ENCODE results near the gene SNRK.
A peak's percentile ranks its signal among the peaks of the same experiment; 100 is the strongest.

SNRK gene

DNA sequence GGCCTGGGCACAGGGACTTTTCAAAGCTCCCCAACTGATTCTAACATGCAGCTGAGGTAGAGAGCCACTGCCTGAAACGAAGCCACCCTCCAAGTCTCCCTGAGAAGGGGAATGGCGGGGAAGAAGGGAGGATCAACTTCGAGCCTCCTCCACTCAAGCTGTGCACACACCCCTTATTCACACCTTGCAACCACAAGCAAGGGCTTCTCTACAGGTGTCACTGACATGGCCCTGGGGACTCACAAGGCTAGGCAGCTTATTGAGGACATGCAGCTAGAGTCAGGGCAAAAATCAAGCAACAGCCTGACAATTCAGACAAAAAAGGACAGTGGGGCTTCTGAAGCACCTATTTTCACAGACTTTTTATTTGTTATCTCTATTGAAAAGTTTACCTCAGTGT lies 85.2 kb downstream of the SNRK start:
- no peak overlapping the region for H3K27ac ChIP-seq
- no peaks in the 10 kb centered on the region for H3K36me3 ChIP-seq (replicated peaks)
- H3K27me3 ChIP-seq (replicated peaks), result no peaks in the 10 kb centered on the region
- no peak for TF ChIP-seq CTCF (IDR thresholded peaks at IDR 0.05; ENCODE audit: low read depth, low read length, missing control alignments)
- DNase-seq, result no peak
- no peak overlapping the region for H3K4me3 ChIP-seq (ENCODE audit: low read depth, low read length)
- in situ Hi-C loops (cut with HindIII; ENCODE audit: low pct_ligation_motif_present, low sequenced_read_pairs), result no loop called here

DNA sequence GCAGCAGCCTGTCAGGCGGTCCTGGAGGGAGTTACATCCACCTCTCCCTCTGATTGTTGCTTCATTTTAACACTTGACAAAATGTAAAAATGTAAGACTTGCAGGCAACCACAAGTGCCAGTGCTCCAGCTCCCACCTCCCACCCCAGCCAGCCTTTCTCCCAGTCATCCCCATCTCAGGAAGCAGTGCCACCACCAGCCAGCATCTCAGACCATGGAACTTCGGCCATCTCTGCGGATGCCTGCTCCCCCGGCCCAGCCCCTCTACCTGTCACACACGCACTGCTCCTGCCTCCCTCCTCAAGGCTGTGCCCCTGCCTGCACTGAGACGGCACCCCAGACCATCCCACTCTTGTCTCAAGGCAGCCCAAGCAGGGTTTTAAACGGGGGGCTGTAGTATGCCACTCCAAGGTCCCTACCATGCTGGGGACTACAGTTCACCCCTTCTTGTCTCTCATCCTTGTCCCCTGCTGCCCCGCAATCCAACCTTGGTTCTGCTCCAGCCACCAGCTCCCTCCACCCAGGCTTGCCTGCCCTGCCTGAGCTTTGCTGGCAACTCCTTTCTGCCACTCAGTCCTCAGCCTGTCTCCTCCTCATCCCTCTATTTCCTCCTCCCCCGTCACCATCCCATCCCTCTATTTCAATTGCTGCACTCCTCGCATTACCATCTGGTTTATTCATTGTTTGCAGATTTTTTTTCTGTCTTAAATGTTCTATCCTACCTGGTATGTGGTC lies 85.8 kb downstream of the SNRK start:
- no peaks in the 10 kb centered on the region for H3K27me3 ChIP-seq (replicated peaks)
- H3K27ac ChIP-seq, result no peak overlapping the region
- in situ Hi-C loops (cut with HindIII; ENCODE audit: low pct_ligation_motif_present, low sequenced_read_pairs), result no loop called here
- no peaks in the 10 kb centered on the region for H3K36me3 ChIP-seq (replicated peaks)
- no peak for DNase-seq
- no peak for TF ChIP-seq CTCF (IDR thresholded peaks at IDR 0.05; ENCODE audit: low read depth, low read length, missing control alignments)
- no peak overlapping the region for H3K4me3 ChIP-seq (ENCODE audit: low read depth, low read length)

DNA sequence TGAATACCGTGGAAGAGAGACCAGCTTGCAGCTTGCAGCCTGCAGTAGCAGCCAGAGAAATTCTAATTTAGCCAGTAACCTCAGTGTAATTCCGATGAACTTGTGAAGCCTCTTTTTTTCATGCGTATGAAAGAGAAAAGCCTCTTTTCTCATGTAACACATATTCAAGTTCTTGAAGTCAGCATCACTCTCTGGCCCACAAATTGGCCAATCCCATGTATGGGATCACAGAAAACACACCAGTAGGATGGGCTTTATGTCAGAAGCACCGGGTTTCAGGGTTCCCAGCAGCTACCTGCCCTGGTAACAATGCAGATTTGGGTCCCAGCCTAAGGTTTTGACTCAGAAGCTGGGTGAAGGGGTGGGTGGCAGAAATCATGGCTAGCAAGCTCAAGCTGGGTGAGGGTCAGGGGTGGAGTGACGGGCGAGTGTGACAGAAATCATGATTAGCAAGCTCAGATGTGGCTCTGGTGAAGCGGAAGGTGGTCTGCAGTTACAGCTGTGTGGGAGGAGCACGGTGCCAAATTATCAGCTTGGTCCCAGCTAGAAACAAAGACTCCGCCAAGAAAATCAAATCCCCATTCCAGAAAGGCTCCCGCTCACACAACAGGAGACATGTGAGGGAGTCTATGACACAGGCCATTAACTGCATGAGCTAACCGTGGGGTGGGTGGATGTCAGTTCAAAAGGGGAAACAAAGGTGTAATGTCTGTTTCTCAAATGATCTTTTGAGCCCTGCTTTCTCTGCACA lies 86.6 kb downstream of the SNRK start:
- in situ Hi-C loops (cut with HindIII; ENCODE audit: low pct_ligation_motif_present, low sequenced_read_pairs), result no loop called here
- Histone ChIP-seq H3K27ac (peak overlapping the region; percentile 32), H3K36me3 (replicated peaks) (no peaks in the 10 kb centered on the region), H3K27me3 (replicated peaks) (no peaks in the 10 kb centered on the region), H3K4me3 (ENCODE audit: low read depth, low read length) (no peak overlapping the region)
- TF ChIP-seq CTCF (IDR thresholded peaks at IDR 0.05; ENCODE audit: low read depth, low read length, missing control alignments), result no peak
- DNase-seq, result no peak

DNA sequence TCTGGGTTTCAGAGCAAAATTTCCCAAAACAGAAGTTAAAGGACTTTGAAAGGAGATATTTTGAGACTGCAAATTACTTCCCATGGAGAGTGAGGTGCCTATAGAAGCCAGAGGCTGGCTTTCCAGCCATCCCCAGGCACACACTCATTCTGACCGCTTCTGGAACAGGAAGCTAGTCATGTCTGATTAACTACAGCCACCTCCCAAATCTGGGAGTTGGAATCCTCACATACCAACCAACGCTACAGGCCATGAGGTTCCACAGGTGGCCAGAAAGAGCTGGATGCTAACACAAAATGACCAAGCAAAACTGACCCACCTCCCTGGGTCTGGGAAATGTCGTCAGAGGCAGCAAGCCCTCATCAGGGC lies 87.2 kb downstream of the SNRK start:
- Histone ChIP-seq H3K27me3 (replicated peaks) (no peaks in the 10 kb centered on the region), H3K36me3 (replicated peaks) (no peaks in the 10 kb centered on the region), H3K27ac (peak overlapping the region; percentile 32), H3K4me3 (ENCODE audit: low read depth, low read length) (no peak overlapping the region)
- in situ Hi-C loops (cut with HindIII; ENCODE audit: low pct_ligation_motif_present, low sequenced_read_pairs), result no loop called here
- TF ChIP-seq CTCF (IDR thresholded peaks at IDR 0.05; ENCODE audit: low read depth, low read length, missing control alignments), result no peak
- DNase-seq, result no peak

DNA sequence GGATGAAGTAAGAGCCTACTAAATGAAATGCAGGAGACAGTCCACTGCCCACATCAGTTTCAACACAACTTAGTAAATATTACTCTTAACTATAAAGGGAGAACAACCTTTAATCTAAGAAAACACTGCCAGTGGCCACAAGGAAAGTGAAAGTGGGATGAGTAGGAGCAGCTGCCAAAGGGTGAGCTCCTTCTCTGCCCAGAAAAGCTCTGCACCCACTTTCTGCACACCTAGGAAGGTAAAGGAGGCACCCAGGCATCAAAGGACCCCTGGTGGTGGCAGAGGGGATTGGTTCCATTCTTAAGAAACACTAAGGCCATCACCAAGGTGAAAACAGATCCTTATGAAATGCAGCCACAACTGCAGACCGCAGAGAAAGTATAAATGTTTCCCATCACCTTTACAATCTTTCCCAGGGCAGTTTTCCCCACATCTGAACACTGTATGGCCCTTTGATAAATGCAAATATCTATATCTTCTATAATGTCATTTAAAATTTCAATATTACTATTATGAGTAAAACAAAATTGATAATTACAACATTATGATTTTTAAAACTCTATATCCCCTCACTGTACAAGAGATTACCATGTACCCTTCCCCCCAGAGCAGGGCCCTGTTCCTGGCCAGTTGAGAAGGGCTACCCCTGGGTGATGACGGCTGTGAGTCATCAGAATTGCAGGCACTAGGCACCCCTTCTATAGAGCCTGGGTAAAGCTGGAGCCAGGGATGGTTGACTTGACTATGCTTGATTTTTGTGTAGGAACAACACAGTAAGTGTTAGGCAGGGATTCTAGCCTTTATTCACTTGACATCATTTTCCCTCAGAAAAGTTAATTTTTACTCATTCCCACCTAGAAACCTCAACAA lies 92.0 kb downstream of the SNRK start:
- no peak overlapping the region for H3K4me3 ChIP-seq (ENCODE audit: low read depth, low read length)
- no peaks in the 10 kb centered on the region for H3K27me3 ChIP-seq (replicated peaks)
- H3K27ac ChIP-seq, result peak overlapping the region; percentile 73
- no peaks in the 10 kb centered on the region for H3K36me3 ChIP-seq (replicated peaks)
- peak; percentile 36 for DNase-seq
- in situ Hi-C loops (cut with HindIII; ENCODE audit: low pct_ligation_motif_present, low sequenced_read_pairs), result no loop called here
- TF ChIP-seq CTCF (IDR thresholded peaks at IDR 0.05; ENCODE audit: low read depth, low read length, missing control alignments), result peak; percentile 88
